GM18505 (cell line): ENCODE data around the gene LHFPL2.

Experiments used
- ATAC-seq: cut with Tn5 transposase; IDR thresholded peaks from one replicate; pipeline ENCODE4 v1.9.1; 2021; ENCODE audit not compliant: unreplicated experiment
- POLR2A ChIP-seq: IDR thresholded peaks from 4 replicates; pipeline ENCODE4 v1.6.1; 2011; ENCODE audit warnings: borderline replicate concordance; ENCODE audit not compliant: insufficient read depth, insufficient read length; ENCODE audit errors: extremely low read depth

Gene LHFPL2

GRCh38 chr5:78449103-78449502 is 199.5 kb downstream of the LHFPL2 start:
- TF ChIP-seq POLR2A, result no peak
- no peak for ATAC-seq

- no peak for TF ChIP-seq POLR2A
- ATAC-seq, result no peak
These were observed 200.7 kb downstream of the LHFPL2 start for GRCh38 chr5:78447775-78448424.
